GM19395 (cell line): Measurements from ENCODE around the gene HIC1.
A peak's percentile ranks its signal among the peaks of the same experiment; 100 is the strongest.

ENCODE experiments used
- ATAC-seq: cut with Tn5 transposase; IDR thresholded peaks from one replicate; pipeline ENCODE4 v1.9.1; 2021; ENCODE audit warnings: mild to moderate bottlenecking, moderate library complexity; ENCODE audit not compliant: unreplicated experiment

Gene HIC1

GRCh38 chr17:2058586-2059546 is 4.0 kb downstream of the HIC1 start:
- no peak for ATAC-seq

- no peak for ATAC-seq
These were observed 4.9 kb downstream of the HIC1 start for GRCh38 chr17:2059547-2060384.

- no peak for ATAC-seq
These were observed 5.4 kb downstream of the HIC1 start for GRCh38 chr17:2060385-2060658.

DNA sequence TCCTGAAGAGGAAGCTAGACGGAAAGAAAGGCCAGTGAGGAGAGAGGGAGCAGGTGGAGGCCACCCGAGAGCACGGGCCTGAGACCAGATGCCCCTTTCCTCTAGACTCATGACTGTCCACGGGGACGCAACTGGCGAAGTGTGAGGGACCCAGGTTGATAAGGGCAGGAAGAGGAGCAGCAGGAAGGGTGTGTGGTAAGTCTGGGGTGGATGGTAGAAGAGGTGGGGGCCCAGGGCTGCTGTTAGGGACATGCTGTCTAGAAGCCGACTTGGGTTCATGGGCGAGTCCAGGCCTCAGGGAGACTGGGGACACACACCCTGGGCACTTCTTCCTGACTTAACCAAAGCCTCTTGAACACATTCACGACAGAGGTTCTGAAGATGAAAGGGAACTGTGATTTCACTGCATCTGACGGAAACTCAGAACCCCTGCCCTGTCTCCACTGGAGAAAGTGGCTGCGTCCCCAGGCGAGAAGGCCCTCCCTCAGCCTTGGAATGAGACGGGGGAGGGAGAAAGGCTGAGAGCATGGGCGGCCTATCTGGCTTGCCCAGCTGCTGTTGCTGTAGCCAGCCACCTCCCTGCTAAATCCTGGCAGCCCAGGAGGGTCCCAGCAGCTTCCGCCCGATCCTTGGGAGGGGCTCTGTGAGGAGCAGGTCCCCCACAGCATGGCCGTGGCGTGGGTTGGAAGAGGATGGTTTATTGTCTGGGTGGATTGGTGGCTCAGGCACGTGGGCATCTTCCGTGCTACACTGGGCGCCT is 6.0 kb downstream of the HIC1 start:
- no peak for ATAC-seq

DNA sequence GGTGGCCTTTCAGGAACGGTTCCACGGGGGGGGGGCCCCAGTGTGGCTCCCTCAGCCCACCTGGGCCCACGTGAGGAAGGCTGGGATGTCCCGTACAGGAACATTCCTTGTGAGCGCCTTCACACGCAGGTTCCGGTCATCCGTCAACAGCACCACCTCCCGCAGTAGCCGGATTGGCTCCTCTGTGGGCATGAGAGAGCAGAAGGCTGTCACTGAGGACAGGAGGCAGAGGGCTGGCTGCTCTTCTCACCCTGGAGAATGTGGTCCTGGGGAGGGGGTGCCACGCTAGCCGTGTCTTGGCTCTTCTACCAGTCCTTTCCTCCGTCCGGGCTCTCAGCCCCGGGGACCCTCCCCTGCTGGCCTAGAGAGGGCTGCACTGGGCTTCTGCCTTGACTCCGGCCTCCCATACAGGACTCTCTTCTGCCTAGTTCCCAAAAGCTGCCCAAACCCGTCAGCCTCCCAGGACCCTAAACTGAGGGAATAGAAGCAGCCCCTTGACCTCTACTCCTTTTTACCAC is 6.6 kb downstream of the HIC1 start:
- no peak for ATAC-seq

GRCh38 chr17:2062571-2063183 is 7.8 kb downstream of the HIC1 start:
- ATAC-seq: no peak

- no peak for ATAC-seq
These were observed 8.6 kb downstream of the HIC1 start for GRCh38 chr17:2063261-2064146.

DNA sequence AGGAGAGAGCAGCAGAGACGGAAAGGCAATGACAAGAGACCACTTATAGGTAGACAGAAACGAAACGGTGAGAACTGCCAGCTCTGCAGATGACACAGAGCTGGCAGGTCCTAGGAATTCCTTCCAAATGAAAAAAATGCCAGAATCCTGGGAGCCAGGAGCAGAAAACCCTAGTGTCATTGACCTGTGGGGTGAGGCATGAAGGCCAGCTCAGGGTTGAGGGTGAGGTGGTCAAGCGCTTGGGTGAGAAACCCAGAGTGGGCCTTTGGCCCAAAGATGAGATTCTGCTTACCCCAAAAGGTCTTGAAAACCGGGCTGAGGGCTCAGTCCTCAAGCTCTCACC is 9.2 kb downstream of the HIC1 start:
- ATAC-seq: no peak

DNA sequence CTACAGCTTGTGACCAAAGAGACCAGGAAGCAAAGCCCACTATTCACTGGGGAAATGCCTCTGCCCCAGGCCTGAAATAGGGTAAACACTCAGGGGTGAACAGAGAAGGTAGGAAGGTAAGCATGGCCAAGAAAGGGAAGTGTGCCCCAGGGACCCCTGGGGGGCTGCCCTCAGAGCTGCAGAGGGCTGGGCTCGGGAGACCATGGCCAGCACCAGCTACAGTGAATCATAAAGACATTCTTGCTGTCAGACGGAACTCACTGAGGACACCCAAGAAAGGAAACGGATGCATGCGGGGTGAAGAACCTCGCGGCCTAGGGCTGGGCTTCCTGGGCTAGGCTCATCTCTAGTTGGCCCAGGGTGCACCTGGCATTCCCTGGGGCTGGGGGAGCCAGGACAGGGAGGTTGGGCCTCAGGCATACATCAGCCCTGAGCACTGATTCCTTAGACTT is 9.6 kb downstream of the HIC1 start:
- no peak for ATAC-seq

- ATAC-seq: no peak
These were observed 10.3 kb downstream of the HIC1 start for GRCh38 chr17:2064980-2065785.

DNA sequence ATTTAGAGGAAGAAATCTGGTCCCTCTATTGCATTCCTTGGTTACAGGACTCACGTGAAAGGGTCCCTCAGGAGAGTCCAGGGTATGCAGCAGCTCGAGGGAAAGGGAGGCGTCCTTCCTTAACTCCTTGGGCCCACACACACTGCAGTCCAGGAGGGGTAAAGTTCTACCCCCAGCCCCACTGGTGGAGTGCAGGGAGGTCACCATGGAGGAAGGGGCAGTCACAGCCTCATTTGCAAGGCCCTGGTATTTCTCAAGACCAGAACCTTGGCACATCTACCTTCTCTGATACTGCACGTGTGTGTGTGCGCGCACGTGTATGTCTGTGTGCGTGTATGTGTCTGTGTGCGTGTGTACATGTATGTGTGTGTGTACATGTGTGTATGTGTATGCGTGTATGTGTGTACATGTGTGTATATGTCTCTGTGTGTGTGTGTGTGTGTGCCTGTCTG is 11.1 kb downstream of the HIC1 start:
- ATAC-seq: no peak

GRCh38 chr17:2067048-2067561 is 12.2 kb downstream of the HIC1 start:
- no peak for ATAC-seq

DNA sequence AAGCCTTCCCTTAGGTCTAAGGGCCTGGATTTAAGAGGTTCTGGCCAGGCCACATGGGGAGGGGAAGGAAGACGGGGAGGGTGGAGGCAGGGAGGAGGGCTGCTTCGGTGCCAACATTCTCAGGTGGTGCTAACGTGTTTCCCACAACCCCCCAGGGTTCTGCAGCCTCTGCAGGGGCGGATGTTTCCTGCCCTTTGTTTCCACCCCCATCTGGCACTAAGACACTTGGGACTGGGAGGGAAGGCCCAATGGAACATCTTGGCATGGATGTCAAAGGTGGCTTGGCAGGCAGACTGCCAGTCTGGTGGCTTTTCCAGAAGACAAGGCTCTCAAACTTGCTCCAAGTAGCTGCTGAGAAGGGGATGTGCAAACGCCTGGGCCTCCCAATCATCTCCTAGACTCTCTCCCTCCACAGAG is 12.7 kb downstream of the HIC1 start:
- ATAC-seq: no peak

- ATAC-seq: no peak
These were observed 13.2 kb downstream of the HIC1 start for GRCh38 chr17:2068031-2068518.

GRCh38 chr17:2068519-2069051 is 13.7 kb downstream of the HIC1 start:
- ATAC-seq: no peak

- ATAC-seq: peak; percentile 70
These were observed 15.5 kb downstream of the HIC1 start for GRCh38 chr17:2070241-2071023.

DNA sequence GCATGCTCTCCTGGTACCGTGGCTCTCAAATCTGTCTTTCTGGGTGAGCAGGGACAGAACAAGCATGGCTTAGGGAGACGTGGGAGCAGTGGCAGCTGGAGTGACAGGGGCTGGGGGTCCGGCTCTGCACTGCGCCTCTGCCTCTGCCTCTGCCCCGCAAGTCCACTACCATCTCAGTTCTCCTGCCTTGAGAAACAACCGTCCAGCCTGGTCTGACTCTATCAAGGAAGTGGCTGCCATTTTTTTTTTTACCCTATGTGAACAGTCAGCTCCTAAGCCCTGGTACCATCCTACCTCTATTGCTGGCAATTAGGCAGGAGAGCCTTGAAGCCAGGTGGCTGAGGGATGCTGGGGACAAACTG is 16.1 kb downstream of the HIC1 start:
- ATAC-seq: no peak
